OCI-LY3 (cell line): ENCODE measurements around the gene CCDC102B.

ENCODE experiments used
- EZH2phosphoT487 ChIP-seq: fragments of 200-600 bp; shearing (Covaris generic); IDR thresholded peaks from 2 replicates; pipeline ENCODE4 v1.6.1; 2018; ENCODE audit warnings: antibody characterized with exemption, mixed run types, low read depth
- TF ChIP-seq, protein P1 (sequence below): fragments of 200-600, 300-600 bp; sonication (generic); IDR thresholded peaks from 2 replicates; pipeline ENCODE4 v1.5.1; 2014; ENCODE audit warnings: antibody characterized with exemption, low read length, low read depth

DNA sequence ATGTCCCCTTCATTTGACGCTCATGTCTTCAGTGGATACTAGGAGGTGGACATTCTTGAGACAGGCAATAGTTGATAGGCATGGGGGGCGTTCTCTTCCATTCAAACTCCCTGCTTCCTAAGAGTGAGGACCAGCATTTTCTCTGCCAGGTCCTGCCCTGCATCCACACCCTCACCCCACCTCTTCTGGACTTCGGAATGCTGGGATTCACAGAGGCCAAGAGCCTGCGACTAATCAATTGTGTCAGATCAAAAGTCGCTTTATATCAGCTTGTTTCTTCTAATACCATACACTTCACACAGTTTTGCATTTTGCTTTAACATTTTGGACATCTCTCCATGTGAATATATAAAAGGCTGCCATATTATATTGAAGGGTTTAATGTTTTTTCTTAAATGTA, 210.7 kb downstream of the CCDC102B start:
- TF ChIP-seq, protein P1, sequence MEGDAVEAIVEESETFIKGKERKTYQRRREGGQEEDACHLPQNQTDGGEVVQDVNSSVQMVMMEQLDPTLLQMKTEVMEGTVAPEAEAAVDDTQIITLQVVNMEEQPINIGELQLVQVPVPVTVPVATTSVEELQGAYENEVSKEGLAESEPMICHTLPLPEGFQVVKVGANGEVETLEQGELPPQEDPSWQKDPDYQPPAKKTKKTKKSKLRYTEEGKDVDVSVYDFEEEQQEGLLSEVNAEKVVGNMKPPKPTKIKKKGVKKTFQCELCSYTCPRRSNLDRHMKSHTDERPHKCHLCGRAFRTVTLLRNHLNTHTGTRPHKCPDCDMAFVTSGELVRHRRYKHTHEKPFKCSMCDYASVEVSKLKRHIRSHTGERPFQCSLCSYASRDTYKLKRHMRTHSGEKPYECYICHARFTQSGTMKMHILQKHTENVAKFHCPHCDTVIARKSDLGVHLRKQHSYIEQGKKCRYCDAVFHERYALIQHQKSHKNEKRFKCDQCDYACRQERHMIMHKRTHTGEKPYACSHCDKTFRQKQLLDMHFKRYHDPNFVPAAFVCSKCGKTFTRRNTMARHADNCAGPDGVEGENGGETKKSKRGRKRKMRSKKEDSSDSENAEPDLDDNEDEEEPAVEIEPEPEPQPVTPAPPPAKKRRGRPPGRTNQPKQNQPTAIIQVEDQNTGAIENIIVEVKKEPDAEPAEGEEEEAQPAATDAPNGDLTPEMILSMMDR = no peak
- TF ChIP-seq EZH2phosphoT487 = no peak
